Coronary artery (tissue), 2 donors: Measurements from ENCODE around the gene GOLGA3.

Experiments used
- DNase-seq: peaks from one replicate; pipeline ENCODE4 v3.0.0-alpha.2; 2017; ENCODE audit warnings: low spot score
- H3K27ac ChIP-seq, 2 donors: fragments of 200-600 bp; sonication (generic); one replicate each; pipeline ENCODE4 v1.5.1; 2016 to 2019
- H3K4me3 ChIP-seq: fragments of 200-600 bp; sonication (generic); 2 replicates; pipeline ENCODE4 v1.5.1; 2016; ENCODE audit warnings: mild to moderate bottlenecking, moderate library complexity
- CTCF ChIP-seq: fragments of 200-600 bp; sonication (generic); IDR thresholded peaks from one replicate; pipeline ENCODE4 v1.5.1; 2019; ENCODE audit warnings: antibody characterized with exemption

GOLGA3 gene

GRCh38 chr12:132807295-132808092 is 21.2 kb downstream of the GOLGA3 start:
- TF ChIP-seq CTCF, result no peak
- no peak for DNase-seq
- Histone ChIP-seq H3K4me3 (no peak overlapping the region), H3K27ac (no peak overlapping the region)

GRCh38 chr12:132806857-132807256 is 21.8 kb downstream of the GOLGA3 start:
- TF ChIP-seq CTCF, result no peak
- DNase-seq, result no peak
- no peak overlapping the region for H3K4me3 ChIP-seq
- H3K27ac ChIP-seq, result no peak overlapping the region

GRCh38 chr12:132804426-132804861 is 24.2 kb downstream of the GOLGA3 start:
- DNase-seq, result no peak
- Histone ChIP-seq H3K27ac (no peak overlapping the region), H3K4me3 (no peak overlapping the region)
- TF ChIP-seq CTCF, result no peak

GRCh38 chr12:132803888-132804287 is 24.8 kb downstream of the GOLGA3 start:
- Histone ChIP-seq H3K4me3 (no peak overlapping the region), H3K27ac (no peak overlapping the region)
- no peak for DNase-seq
- TF ChIP-seq CTCF, result no peak

GRCh38 chr12:132803125-132803524 is 25.5 kb downstream of the GOLGA3 start:
- no peak overlapping the region for H3K4me3 ChIP-seq
- H3K27ac ChIP-seq, result no peak overlapping the region
- no peak for DNase-seq
- TF ChIP-seq CTCF, result no peak

- Histone ChIP-seq H3K4me3 (no peak overlapping the region), H3K27ac (no peak overlapping the region)
- DNase-seq, result no peak
- no peak for TF ChIP-seq CTCF
These were observed 26.9 kb downstream of the GOLGA3 start for GRCh38 chr12:132801741-132802140.

- no peak for DNase-seq
- no peak for TF ChIP-seq CTCF
- Histone ChIP-seq H3K4me3 (no peak overlapping the region), H3K27ac (no peak overlapping the region)
These were observed 29.8 kb downstream of the GOLGA3 start for GRCh38 chr12:132798836-132799235.
